GM18909 (cell line): ENCODE measurements around the gene ATP2A3.

Experiments
- ATAC-seq: cut with Tn5 transposase; IDR thresholded peaks from one replicate; pipeline ENCODE4 v1.9.1; 2021; ENCODE audit warnings: mild to moderate bottlenecking; ENCODE audit not compliant: unreplicated experiment, poor library complexity

ATP2A3 gene

DNA sequence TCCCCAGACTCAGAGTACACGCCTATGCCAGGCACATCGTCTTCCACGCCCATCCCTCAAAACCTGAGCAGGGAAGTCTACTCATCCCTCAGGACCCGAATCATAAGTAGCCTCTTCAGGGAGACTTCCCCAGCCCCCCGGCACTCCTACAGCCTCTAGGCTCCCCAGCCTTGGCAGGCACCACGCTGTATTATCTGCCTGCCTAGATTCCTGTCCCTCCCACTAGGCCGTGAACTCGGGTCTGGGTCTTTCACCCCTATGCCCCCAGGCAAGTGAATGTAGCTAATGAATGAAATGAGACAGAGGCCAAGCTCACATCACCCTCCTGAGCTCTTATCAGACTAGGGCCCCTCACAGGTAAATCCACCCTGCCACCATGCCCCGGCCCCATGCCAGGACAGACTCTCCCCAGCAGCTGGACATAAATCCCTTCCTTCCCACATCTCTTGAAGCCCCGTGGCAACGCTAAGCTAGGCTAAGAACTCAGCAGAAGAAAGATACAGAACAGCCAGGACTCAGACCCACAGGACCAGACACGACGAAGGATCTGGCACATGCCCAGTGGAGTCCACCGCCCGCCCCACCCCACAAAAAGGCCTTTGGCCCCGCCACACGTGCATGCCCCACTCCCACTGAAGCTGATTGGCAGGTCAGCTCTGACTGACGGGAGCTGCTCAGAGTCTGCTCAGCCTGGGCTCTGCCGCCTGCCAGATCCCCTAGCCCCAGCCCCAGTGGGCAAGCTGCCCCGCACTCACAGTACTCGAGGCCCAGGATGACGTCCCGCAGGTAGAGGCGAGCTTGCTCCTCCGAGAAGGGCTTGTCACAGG is 84.4 kb downstream of the ATP2A3 start:
- no peak for ATAC-seq

DNA sequence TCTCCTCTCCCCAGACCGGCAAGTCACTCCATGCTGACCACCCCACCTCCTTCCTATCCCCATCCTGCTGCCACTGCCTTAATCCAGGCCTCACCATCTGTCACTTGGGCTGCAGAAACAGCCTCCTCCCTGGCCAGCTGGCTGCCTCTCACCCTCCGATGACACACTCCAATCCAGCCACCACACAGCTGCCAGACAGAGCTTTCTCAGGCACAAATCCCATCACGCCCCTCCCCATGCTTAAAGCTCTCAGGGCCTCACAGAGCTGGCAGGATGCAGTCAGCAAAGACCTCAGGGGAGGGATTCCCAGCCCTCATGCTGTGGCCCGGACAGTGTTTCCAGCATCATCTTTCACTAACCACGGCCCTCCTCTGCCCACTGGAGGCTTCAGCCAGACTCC is 85.1 kb downstream of the ATP2A3 start:
- no peak for ATAC-seq

- no peak for ATAC-seq
Measured at GRCh38 chr17:3877220-3877619, 87.0 kb downstream of the ATP2A3 start.

DNA sequence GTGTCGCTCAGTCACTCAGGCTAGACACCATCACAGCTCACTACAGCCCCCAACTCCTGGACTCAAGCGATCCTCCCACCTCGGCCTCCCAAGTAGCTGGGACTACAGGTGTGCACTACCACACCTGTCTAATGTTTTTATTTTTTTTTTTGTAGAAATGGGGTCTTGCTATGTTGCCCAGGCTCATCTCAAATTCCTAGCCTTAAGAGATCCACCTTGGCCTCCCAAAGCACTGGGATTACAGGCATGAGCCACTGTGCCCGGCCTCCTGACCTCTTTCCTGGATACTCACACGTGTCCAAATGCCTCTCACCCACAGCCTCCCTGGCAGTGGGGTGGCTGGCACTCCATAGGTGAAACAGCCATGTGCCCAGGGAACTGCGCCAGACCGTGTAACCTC is 88.9 kb downstream of the ATP2A3 start:
- no peak for ATAC-seq
